ENCODE results near the gene TLE6.
A peak's percentile ranks its signal among the peaks of the same experiment; 100 is the strongest.
"Not testable (repeated sequence)": the region's sequence is repeated elsewhere in the genome, so short reads cannot be mapped to it uniquely, and the experiment has no call there.

Gene TLE6

GRCh38 chr19:2977001-2977745, at the start of gene TLE6:
Gene TLE6, plus strand, starts transcription at chr19:2977564. Its CDS starts 670 bp downstream, at chr19:2978234.
- DNase-seq (ENCODE audit: low read depth), result peak; percentile 82

DNA sequence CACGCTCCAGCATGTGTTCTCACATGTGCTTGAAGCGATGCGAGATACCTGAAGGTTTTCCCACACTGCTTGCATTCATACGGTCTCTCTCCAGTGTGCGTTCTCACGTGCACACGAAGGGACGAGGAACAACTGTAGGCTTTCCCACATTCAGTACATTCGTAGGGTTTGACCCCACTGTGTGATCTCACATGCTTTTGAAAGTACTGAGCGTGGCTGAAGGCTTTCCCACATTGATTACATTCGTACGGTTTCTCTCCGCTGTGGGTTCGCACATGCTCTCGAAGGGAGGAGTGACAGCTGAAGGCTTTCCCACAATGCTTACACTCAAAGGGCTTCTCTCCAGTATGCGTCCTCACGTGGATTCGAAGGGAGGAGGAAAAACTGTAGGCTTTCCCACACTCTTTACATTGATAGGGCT, 43.9 kb upstream of the TLE6 start:
- no peak for DNase-seq (ENCODE audit: low read depth)

DNA sequence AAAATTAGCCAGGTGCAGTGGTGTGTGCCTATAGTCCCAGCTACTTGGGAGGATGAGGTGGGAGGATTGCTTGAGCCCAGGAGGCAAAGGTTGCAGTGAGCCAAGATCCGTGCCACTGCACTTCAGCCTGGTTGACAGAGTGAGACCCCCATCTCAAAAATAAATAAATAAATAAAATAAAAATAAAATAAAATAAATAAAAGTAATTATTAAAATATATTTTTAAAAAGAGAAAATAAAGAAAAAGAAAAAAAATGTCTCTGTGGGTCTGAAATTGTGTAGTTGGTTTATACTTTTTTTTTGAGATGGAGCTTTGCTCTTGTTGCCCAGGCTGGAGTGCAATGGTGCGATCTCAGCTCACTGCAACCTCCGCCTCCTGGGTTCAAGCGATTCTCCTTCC, 41.5 kb upstream of the TLE6 start:
- DNase-seq (ENCODE audit: low read depth), result not testable (repeated sequence)

DNA sequence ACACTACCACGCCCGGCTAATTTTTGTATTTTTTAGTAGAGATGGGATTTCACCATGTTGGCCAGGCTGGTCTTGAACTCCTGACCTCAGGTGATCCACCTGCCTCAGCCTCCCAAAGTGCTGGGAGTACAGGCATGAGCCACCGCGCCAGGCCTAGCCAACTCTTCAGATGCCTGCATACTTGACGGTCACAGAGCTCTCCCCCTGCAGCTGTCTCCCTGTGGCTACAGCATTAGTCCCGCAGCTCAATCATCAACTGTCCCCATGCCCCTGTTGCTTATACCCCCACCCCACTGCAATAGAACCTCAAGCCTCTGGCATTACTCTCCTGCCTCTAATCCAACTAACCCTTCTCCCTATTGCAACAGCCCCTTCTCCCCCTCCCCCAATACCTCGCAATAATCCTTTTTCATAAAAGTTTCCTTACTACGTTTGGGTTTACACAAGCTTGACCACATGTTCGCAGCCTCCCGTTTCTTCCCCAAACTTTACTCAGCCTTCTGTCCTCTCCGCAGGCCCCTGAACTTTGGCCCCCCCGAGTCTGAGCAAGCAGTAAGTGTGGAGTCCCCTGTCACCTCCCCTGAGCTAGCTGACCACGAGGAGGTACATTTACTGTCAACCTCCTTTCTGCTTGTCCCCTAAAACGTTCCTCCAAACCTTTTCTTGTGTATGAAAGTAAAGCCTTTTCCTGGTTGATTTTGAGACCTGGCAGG, 34.3 kb upstream of the TLE6 start:
- no peak for DNase-seq (ENCODE audit: low read depth)

- no peak for DNase-seq (ENCODE audit: low read depth)
Measured at GRCh38 chr19:2944403-2944774, 33.0 kb upstream of the TLE6 start.

GRCh38 chr19:2944775-2945574, 32.4 kb upstream of the TLE6 start, which contains the start of gene ZNF77:
Gene ZNF77, minus strand, starts transcription at chr19:2944971. Its CDS starts 131 bp downstream, at chr19:2944840.
- peak; percentile 99 for DNase-seq (ENCODE audit: low read depth)

DNA sequence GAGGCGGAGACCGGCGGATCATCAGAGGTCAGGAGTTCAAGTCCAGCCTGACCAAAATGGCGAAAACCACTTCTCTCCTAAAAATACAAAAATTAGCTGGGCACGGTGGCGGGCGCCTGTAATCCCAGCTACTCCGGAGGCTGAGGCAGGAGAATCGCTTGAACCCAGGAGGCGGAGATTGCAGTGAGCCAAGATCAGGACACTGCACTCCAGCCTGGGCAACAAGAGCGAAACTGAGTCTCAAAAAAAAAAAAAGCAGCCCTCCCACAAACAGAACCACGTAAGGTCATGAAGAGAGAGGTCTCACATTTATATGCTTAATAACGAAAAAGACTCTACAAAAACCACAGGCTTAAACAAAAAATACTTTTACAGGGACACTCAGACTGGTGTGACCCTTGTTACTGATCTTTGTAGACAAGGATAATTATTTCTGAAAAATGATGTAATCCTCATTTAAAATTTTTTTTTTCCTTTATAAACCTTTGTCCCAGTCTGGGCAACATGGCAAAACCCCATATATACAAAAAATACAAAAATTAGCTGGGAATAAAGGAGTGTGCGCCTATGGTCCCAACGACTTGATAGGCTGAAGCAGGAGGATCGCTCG, 31.7 kb upstream of the TLE6 start:
- no peak for DNase-seq (ENCODE audit: low read depth)

DNA sequence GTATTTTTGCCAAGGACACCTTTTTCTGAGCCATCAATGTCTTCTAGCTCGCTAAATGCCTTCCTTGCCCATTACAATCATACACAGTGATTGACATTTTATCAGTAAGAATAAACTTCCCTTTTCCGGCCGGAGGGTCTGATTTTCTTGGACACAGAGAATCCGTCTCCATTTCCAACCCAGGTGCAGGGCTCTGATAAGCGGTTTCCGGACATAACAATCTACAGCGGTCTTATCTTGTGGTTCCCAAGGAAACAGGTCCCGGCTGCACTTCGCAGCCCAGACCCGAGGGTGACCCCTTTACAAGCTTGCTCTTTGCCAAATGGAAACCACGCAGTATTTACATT, 27.5 kb upstream of the TLE6 start:
- no peak for DNase-seq (ENCODE audit: low read depth)

DNA sequence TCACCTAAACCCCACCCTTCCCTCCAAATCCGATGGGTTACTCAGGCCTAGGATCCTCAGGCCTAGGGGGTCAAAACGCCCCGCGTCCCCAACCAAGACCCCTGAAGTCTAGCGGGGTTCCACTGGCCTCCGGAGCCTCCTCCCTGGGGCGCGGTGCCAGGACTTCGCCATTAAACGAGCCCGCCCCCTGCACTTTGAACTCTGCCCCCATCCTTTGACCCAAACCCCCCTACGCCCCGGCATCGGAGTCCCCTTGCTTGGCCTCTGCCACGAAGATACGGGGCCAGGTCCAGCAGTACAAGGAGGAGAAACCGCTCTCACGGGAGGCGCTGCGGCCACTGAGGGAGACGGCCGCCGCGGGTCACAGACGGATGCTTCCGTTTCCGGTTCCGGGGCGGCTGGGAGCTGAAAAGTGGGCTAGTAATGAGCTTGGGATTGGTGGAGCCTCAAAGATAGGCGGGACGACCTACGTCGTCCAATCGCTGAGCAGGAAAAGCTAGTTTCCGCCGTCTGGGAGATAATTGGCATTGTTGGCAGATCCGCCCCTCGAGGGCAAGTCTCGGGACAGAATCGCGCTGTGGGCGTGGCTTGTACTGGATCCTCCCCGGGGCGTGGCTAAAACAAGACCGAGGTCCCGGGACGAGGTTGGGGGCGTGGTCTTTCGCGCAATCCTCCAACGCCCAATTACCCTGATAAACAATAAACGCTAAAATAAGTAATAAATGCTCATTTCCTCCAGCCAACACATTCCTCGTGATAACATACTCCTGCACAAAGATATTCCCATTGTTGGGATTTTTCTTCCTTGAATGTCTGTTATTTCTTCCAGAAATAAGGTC, 26.9 kb upstream of the TLE6 start:
- DNase-seq (ENCODE audit: low read depth), result peak; percentile 100

DNA sequence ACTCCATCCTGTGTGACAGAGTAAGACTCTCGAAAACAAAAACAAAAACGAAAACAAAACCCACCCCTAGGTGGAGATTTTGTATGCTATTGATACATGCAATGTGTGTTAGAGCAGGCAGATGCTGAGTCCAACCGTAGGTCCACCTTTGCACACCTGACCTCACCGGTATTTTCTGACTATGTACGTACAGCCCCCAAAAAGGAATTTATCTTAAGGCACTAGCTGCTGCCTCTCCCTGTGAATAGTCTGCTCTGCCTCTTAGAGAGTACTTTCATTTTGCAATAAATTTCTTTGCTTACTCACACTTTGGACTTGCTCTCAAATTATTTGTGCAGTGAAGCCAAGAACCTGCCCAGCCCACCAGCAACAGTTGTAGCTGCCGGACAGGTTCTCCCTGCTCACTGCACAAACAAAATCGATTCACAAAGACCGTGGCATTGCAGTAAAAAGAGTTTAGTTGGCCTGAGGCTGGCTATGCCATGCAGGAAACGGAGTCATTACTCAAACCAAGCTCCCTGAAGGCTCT, 24.3 kb upstream of the TLE6 start:
- DNase-seq (ENCODE audit: low read depth), result no peak

GRCh38 chr19:2957160-2957559, 20.2 kb upstream of the TLE6 start:
- no peak for DNase-seq (ENCODE audit: low read depth)

DNA sequence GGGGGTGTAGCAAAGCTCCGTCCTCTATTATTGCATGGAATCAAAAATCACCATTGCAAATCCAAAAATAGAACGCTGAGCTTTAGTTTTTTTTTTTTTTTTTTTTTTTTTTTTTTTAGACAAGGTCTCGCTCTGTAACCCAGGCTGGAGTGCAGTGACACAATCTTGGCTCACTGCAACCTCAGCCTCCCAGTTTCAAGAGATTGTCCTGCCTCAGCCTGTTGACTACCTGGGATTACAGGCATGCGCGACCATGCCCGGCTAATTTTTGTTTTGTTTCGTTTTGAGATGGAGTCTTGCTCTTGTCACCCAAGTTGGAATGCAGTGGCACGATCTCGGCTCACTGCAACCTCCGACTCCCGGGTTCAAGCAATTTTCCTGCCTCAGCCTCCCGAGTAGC, 17.2 kb upstream of the TLE6 start:
- DNase-seq (ENCODE audit: low read depth), result no peak

- peak; percentile 10 for DNase-seq (ENCODE audit: low read depth)
Measured at GRCh38 chr19:2962018-2962670, 15.2 kb upstream of the TLE6 start.

GRCh38 chr19:2963122-2963521, 14.2 kb upstream of the TLE6 start:
- no peak for DNase-seq (ENCODE audit: low read depth)

GRCh38 chr19:2963631-2964030, 13.7 kb upstream of the TLE6 start:
- not testable (repeated sequence) for DNase-seq (ENCODE audit: low read depth)

- no peak for DNase-seq (ENCODE audit: low read depth)
Measured at GRCh38 chr19:2964874-2965273, 12.5 kb upstream of the TLE6 start.

DNA sequence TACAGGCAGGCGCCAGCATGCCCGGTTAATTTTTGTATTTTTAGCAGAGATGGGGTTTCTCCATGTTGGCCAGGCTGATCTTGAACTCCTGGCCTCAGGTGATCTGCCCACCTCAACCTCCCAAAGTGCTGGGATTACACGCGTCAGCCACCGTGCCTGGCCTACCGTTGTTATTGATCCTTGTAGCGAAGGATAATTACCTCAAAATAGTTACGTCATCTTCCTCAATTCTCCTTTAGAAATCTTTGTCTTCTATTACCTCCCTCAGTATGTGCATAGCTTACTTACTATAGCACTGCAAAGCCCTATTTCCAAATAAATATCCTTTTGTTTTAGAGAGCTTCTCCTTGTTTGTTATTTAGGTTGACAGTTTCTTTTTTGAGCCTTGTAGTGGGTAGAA, 9.4 kb upstream of the TLE6 start:
- DNase-seq (ENCODE audit: low read depth), result no peak

- DNase-seq (ENCODE audit: low read depth), result no peak
Measured at GRCh38 chr19:2969104-2969504, 8.3 kb upstream of the TLE6 start.

- no peak for DNase-seq (ENCODE audit: low read depth)
Measured at GRCh38 chr19:2970201-2970835, 7.0 kb upstream of the TLE6 start.

- no peak for DNase-seq (ENCODE audit: low read depth)
Measured at GRCh38 chr19:2973229-2973628, 4.1 kb upstream of the TLE6 start.

All from stimulated activated CD8-positive, alpha-beta memory T cell treated with anti-CD3 and anti-CD28 coated beads, Interleukin-15, amount 100 ng/mL, for 1 hour (primary cell).